GM12801 (cell line): ENCODE results near the gene HABP4.

ENCODE experiments used
- CTCF ChIP-seq: IDR thresholded peaks from one replicate; pipeline ENCODE4 v1.5.1; 2011; ENCODE audit warnings: control low read depth; ENCODE audit not compliant: insufficient read length; ENCODE audit errors: extremely low read depth

The HABP4 gene

DNA sequence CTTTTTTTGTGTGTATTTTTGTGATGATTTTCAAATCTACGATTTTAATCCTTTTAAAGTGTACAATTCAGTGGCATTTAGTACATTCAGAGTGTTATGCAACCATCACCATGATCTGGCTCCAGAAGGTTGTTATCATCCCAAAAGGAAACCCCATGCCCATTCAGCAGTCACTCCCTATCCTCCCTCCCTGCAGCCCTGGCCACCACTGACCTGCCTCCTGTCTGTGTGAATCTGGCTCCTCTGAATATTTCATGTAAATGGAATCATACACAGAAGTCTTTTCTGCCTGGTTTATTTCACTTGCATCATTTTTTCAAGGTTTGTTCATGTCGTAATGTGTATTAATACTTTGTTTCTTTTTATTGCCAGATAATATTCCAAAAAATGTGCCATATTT lies 32.5 kb downstream of the HABP4 start:
- no peak for TF ChIP-seq CTCF

GRCh38 chr9:96483197-96483596 lies 33.2 kb downstream of the HABP4 start:
- TF ChIP-seq CTCF: no peak

- TF ChIP-seq CTCF: no peak
Observed at GRCh38 chr9:96483733-96484390, 33.9 kb downstream of the HABP4 start.

- TF ChIP-seq CTCF: no peak
Observed at GRCh38 chr9:96484521-96484931, 34.6 kb downstream of the HABP4 start.

GRCh38 chr9:96485280-96485679 lies 35.3 kb downstream of the HABP4 start:
- no peak for TF ChIP-seq CTCF

GRCh38 chr9:96486386-96487028 lies 36.5 kb downstream of the HABP4 start:
- TF ChIP-seq CTCF: no peak

DNA sequence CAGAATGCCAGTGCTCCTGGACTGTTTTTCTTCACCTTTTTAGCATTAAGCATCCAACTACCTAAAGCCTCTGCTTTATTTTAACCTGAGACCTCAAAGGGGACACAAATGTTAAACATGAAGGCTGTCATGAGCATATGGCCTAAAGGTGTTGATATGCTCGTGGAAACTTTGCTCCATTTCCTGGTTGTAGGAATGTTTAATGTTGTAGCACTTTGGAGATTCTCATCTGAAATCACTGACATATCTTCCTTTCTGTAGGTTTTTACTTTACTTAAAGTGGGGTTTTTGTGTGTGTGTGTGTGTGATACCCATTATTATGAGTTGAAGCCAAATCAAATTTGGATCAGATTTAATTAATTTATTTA lies 37.0 kb downstream of the HABP4 start:
- no peak for TF ChIP-seq CTCF

DNA sequence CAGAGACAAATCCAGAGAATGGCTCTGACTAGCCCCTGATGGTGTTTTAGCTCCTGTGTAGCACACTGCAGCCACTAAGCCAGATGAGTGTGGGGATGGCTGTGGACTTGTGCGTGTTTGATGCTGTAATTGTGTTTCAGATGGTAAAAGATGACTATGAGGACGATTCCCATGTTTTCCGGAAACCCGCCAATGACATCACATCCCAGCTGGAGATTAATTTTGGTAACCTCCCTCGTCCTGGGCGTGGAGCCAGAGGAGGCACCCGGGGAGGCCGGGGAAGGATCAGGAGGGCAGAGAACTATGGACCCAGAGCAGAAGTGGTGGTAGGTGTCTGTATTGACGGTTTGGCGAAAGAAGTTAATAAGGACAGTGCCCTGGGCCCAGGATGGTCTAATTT lies 38.0 kb downstream of the HABP4 start:
- no peak for TF ChIP-seq CTCF
